HG03060 (cell line): Measurements from ENCODE around the gene TRIM61.
A peak's percentile ranks its signal among the peaks of the same experiment; 100 is the strongest.
"Not testable (repeated sequence)": the region's sequence is repeated elsewhere in the genome, so short reads cannot be mapped to it uniquely, and the experiment has no call there.

Experiments
- ATAC-seq: cut with Tn5 transposase; IDR thresholded peaks from one replicate; pipeline ENCODE4 v1.9.1; 2021; ENCODE audit warnings: low read depth, moderate number of reproducible peaks; ENCODE audit not compliant: unreplicated experiment

Gene TRIM61

GRCh38 chr4:164959421-164959820, 18.0 kb downstream of the TRIM61 start:
- ATAC-seq: not testable (repeated sequence)

GRCh38 chr4:164956766-164957643, 20.5 kb downstream of the TRIM61 start:
- ATAC-seq: peak; percentile 99

- no peak for ATAC-seq
Observed at GRCh38 chr4:164955107-164955805, 22.2 kb downstream of the TRIM61 start.

GRCh38 chr4:164952551-164952950, 24.9 kb downstream of the TRIM61 start:
- no peak for ATAC-seq

GRCh38 chr4:164949448-164950143, 27.9 kb downstream of the TRIM61 start:
- ATAC-seq: no peak

GRCh38 chr4:164948975-164949374, 28.5 kb downstream of the TRIM61 start:
- no peak for ATAC-seq

- not testable (repeated sequence) for ATAC-seq
Observed at GRCh38 chr4:164948006-164948405, 29.5 kb downstream of the TRIM61 start.

- ATAC-seq: no peak
Observed at GRCh38 chr4:164946810-164947209, 30.6 kb downstream of the TRIM61 start.

- no peak for ATAC-seq
Observed at GRCh38 chr4:164945146-164945545, 32.3 kb downstream of the TRIM61 start.

- no peak for ATAC-seq
Observed at GRCh38 chr4:164943192-164943591, 34.3 kb downstream of the TRIM61 start.

- ATAC-seq: peak; percentile 28
Observed at GRCh38 chr4:164937576-164938270, 39.7 kb downstream of the TRIM61 start.

GRCh38 chr4:164935865-164936606, 41.4 kb downstream of the TRIM61 start:
- ATAC-seq: peak; percentile 41

- peak; percentile 37 for ATAC-seq
Observed at GRCh38 chr4:164935363-164935762, 42.1 kb downstream of the TRIM61 start.

GRCh38 chr4:164933244-164933643, 44.2 kb downstream of the TRIM61 start:
- ATAC-seq: no peak

GRCh38 chr4:164931551-164932324, 45.7 kb downstream of the TRIM61 start:
- no peak for ATAC-seq

GRCh38 chr4:164930647-164931046, 46.8 kb downstream of the TRIM61 start:
- ATAC-seq: no peak

GRCh38 chr4:164927101-164927500, 50.4 kb downstream of the TRIM61 start:
- not testable (repeated sequence) for ATAC-seq

- ATAC-seq: no peak
Observed at GRCh38 chr4:164926301-164926700, 51.2 kb downstream of the TRIM61 start.

- no peak for ATAC-seq
Observed at GRCh38 chr4:164924670-164925238, 52.7 kb downstream of the TRIM61 start.
